H1 (cell line): ENCODE measurements around the gene C17orf50. TPM values are rescaled to one million over a fixed set of nuclear protein-coding genes. Genes with fewer than 3 reads are reported as not detected.

Experiments used
- CTCF ChIA-PET: fragments of 300-600 bp; sonication (Branson Sonifier 250); formaldehyde crosslinking; loops from one replicate; lab custom pipeline; 2021; ENCODE audit not compliant: partially characterized antibody; lab: Charles Lee
- POLR2A ChIA-PET: fragments of 300-600 bp; sonication (Branson Sonifier 250); formaldehyde crosslinking; loops from one replicate; lab custom pipeline; 2021; ENCODE audit warnings: inconsistent platforms; ENCODE audit not compliant: partially characterized antibody; lab: Charles Lee
- DNase-seq, 2 experiments: peaks; one replicate each; pipeline versions ENCODE4 v3.0.0 to v3.0.0-alpha.2; 2010 to 2022; ENCODE audit warnings: low spot score in 2 of 2, low read depth in 1 of 2, mixed read lengths in 1 of 2
- FAIRE-seq: peaks from 2 replicates; lab custom pipeline; 2011; peaks lifted over from hg19 to GRCh38; lab: Jason Lieb, UNC
- H2AFZ ChIP-seq: 2 replicates; pipeline ENCODE4 v1.8.1; 2012; ENCODE audit warnings: low read length, inconsistent platforms
- H2AK5ac ChIP-seq: 2 replicates; pipeline ENCODE4 v1.6.1; 2013; ENCODE audit warnings: low read depth, low read length
- H2BK120ac ChIP-seq: replicated peaks from 2 replicates; pipeline ENCODE3; 2013; ENCODE audit warnings: low read depth, low read length, inconsistent platforms
- H2BK12ac ChIP-seq: 2 replicates; pipeline ENCODE4 v1.6.1; 2013; ENCODE audit warnings: low read depth, low read length
- H2BK15ac ChIP-seq: 2 replicates; pipeline ENCODE4 v1.6.1; 2013; ENCODE audit warnings: low read length
- H2BK20ac ChIP-seq: 2 replicates; pipeline ENCODE4 v1.6.1; 2013; ENCODE audit warnings: low read length
- H2BK5ac ChIP-seq: 2 replicates; pipeline ENCODE4 v1.6.1; 2013; ENCODE audit warnings: low read depth, low read length
- H3K14ac ChIP-seq: 2 replicates; pipeline ENCODE4 v1.6.1; 2013; ENCODE audit warnings: inconsistent platforms; ENCODE audit not compliant: insufficient read length
- H3K18ac ChIP-seq: 2 replicates; pipeline ENCODE4 v1.6.1; 2013; ENCODE audit warnings: low read length; ENCODE audit errors: extremely low read depth
- H3K23ac ChIP-seq: 2 replicates; pipeline ENCODE4 v1.6.1; 2013; ENCODE audit warnings: inconsistent platforms; ENCODE audit not compliant: insufficient read length
- H3K23me2 ChIP-seq: 2 replicates; pipeline ENCODE4 v1.6.1; 2013; ENCODE audit warnings: low read depth, low read length
- H3K27ac ChIP-seq: 2 replicates; pipeline ENCODE4 v1.6.1; 2011; ENCODE audit warnings: low read depth, low read length, inconsistent platforms
- H3K27me3 ChIP-seq, 4 experiments: replicated peaks in 1 of 4; 1 replicate in 1 of 4; 2 replicates in 3 of 4; pipeline versions ENCODE4 v1.6.1 to v1.8.1; 2011 to 2013; ENCODE audit warnings: low read length in 3 of 4, mild to moderate bottlenecking in 3 of 4, inconsistent platforms in 2 of 4, mixed read lengths in 2 of 4, moderate library complexity in 1 of 4; ENCODE audit not compliant: control insufficient read depth in 3 of 4, insufficient read depth in 3 of 4; ENCODE audit errors: extremely low read depth in 1 of 4
- H3K36me3 ChIP-seq, 4 experiments: 2 replicates each; pipeline versions ENCODE4 v1.6.1 to v1.8.1; 2011 to 2013; ENCODE audit warnings: mild to moderate bottlenecking in 4 of 4, low read length in 3 of 4, moderate library complexity in 2 of 4, control low read depth in 1 of 4, inconsistent platforms in 1 of 4; ENCODE audit not compliant: insufficient read depth in 4 of 4, control insufficient read depth in 2 of 4
- H3K4ac ChIP-seq: replicated peaks from 2 replicates; pipeline ENCODE3; 2013; ENCODE audit warnings: low read length, low read depth, mixed read lengths, inconsistent platforms; ENCODE audit not compliant: insufficient read length
- H3K4me1 ChIP-seq, 4 experiments: replicated peaks in 1 of 4; 1 replicate in 1 of 4; 2 replicates in 3 of 4; pipeline versions ENCODE4 v1.6.1 to v1.8.1; 2011 to 2013; ENCODE audit warnings: low read length in 3 of 4, inconsistent platforms in 2 of 4, mixed read lengths in 1 of 4; ENCODE audit not compliant: insufficient read depth in 4 of 4, control insufficient read depth in 3 of 4
- H3K4me2 ChIP-seq, 2 experiments: 2 replicates each; pipeline versions ENCODE4 v1.6.1 to v1.8.1; 2011 to 2013; ENCODE audit warnings: low read depth in 2 of 2, low read length in 2 of 2, control low read depth in 1 of 2, inconsistent platforms in 1 of 2, mild to moderate bottlenecking in 1 of 2; ENCODE audit not compliant: insufficient read depth in 1 of 2
- H3K4me3 ChIP-seq, 4 experiments: fragments of 200-600, 300-600 bp in 1 of 4; sonication (generic), shearing (Covaris generic), sonication (Bioruptor Twin) in 1 of 4; 2 replicates each; pipeline versions ENCODE4 v1.5.1 to v1.8.1; 2011 to 2016; ENCODE audit warnings: low read length in 4 of 4, low read depth in 3 of 4, control low read depth in 2 of 4, inconsistent platforms in 2 of 4, mild to moderate bottlenecking in 2 of 4, mixed read lengths in 1 of 4, moderate library complexity in 1 of 4; ENCODE audit not compliant: insufficient read depth in 2 of 4; ENCODE audit errors: extremely low read depth in 1 of 4
- H3K56ac ChIP-seq: replicated peaks from 2 replicates; pipeline ENCODE3; 2013; ENCODE audit warnings: low read depth, mild to moderate bottlenecking, mixed read lengths, low read length, inconsistent platforms; ENCODE audit not compliant: insufficient read length
- H3K79me1 ChIP-seq: 2 replicates; pipeline ENCODE4 v1.6.1; 2013; ENCODE audit warnings: low read depth, low read length, control low read depth
- H3K79me2 ChIP-seq, 2 experiments: 2 replicates each; pipeline versions ENCODE4 v1.6.1 to v1.8.1; 2012 to 2013; ENCODE audit warnings: low read length in 2 of 2, mild to moderate bottlenecking in 2 of 2, inconsistent platforms in 1 of 2; ENCODE audit not compliant: insufficient read depth in 2 of 2, control insufficient read depth in 1 of 2
- H3K9ac ChIP-seq, 4 experiments: replicated peaks in 1 of 4; 1 replicate in 1 of 4; 2 replicates in 3 of 4; pipeline versions ENCODE4 v1.6.1 to v1.8.1; 2011 to 2013; ENCODE audit warnings: low read depth in 3 of 4, low read length in 3 of 4, control low read depth in 2 of 4, mild to moderate bottlenecking in 2 of 4, moderate library complexity in 2 of 4, inconsistent platforms in 1 of 4; ENCODE audit errors: extremely low read depth in 1 of 4
- H3K9me3 ChIP-seq, 2 experiments: 2 replicates each; pipeline versions ENCODE4 v1.6.1 to v1.8.1; 2012 to 2013; ENCODE audit warnings: mild to moderate bottlenecking in 2 of 2, moderate library complexity in 2 of 2, control low read depth in 1 of 2, inconsistent platforms in 1 of 2, low read depth in 1 of 2, low read length in 1 of 2, mixed read lengths in 1 of 2; ENCODE audit not compliant: insufficient read depth in 2 of 2
- H4K20me1 ChIP-seq, 2 experiments: replicated peaks in 1 of 2; 2 replicates each; pipeline versions ENCODE3 to v1.8.1; 2011 to 2013; ENCODE audit warnings: inconsistent platforms in 2 of 2, low read length in 2 of 2, mild to moderate bottlenecking in 1 of 2; ENCODE audit not compliant: insufficient read depth in 2 of 2, control insufficient read depth in 1 of 2
- H4K5ac ChIP-seq: 2 replicates; pipeline ENCODE4 v1.6.1; 2013; ENCODE audit warnings: low read length, low read depth, mixed read lengths, inconsistent platforms; ENCODE audit not compliant: insufficient read length
- H4K8ac ChIP-seq: 2 replicates; pipeline ENCODE4 v1.8.0; 2013; ENCODE audit warnings: mild to moderate bottlenecking, moderate library complexity, low read length, inconsistent platforms; ENCODE audit not compliant: insufficient read depth; ENCODE audit errors: extremely low read depth
- H4K91ac ChIP-seq: replicated peaks from 2 replicates; pipeline ENCODE3; 2013; ENCODE audit warnings: low read length, mixed read lengths, inconsistent platforms; ENCODE audit not compliant: insufficient read length
- BACH1 ChIP-seq: IDR thresholded peaks from 2 replicates; pipeline ENCODE4 v1.6.1; 2012; ENCODE audit warnings: low read length, improper control_type of control experiment
- CHD1 ChIP-seq: IDR thresholded peaks from 2 replicates; pipeline ENCODE4 v1.6.1; 2012; ENCODE audit warnings: low read depth, low read length, improper control_type of control experiment
- KDM1A ChIP-seq: fragments of 200-600, 300-600 bp; sonication (generic); IDR thresholded peaks from 2 replicates; pipeline ENCODE4 v1.7.1; 2016; ENCODE audit warnings: mild to moderate bottlenecking, low read length, borderline replicate concordance
- ZNF274 ChIP-seq: IDR thresholded peaks from 2 replicates; pipeline ENCODE4 v1.7.0; 2012; ENCODE audit warnings: low read length, borderline replicate concordance; ENCODE audit errors: extremely low read depth
- WGBS, 2 experiments: shearing (Covaris generic) in 1 of 2; methylation state at CpG; one replicate each; pipeline versions ENCODE4 v1.1.6 to v1.1.7; 2013 to 2015; ENCODE audit warnings: low lambda C conversion rate in 2 of 2, mixed read lengths in 2 of 2, inconsistent platforms in 1 of 2, low coverage in 1 of 2, missing lambda C conversion rate in 1 of 2; ENCODE audit not compliant: insufficient replicate concordance in 2 of 2, insufficient coverage in 1 of 2, insufficient read length in 1 of 2; ENCODE audit errors: extremely low coverage in 1 of 2, missing lambda C conversion rate in 1 of 2; 5-methylcytosine and 5-hydroxymethylcytosine counted together
- polyA plus RNA-seq, 7 experiments: library from polyadenylated mRNA; depleted of rRNA in 3 of 7; stranded (reverse) in 5 of 7; unstranded in 2 of 7; fragments of >200 nt in 5 of 7; fragments of 200-250 nt in 2 of 7; gene quantifications; 1 replicate in 5 of 7; 2 replicates in 1 of 7; 4 replicates in 1 of 7; pipeline versions ENCODE4 v1.2.1 to v1.2.3, GENCODE V29; 2011 to 2013; ENCODE audit warnings: missing spikeins in 2 of 7, mixed read lengths in 2 of 7
- total RNA-seq: library from RNA; stranded (reverse); fragmentation: NEBNext Ultra II Directional; extraction: Animal tissue kit (Norgen Biotek cat#: 25700); gene quantifications from 2 replicates; pipeline ENCODE4 v1.2.1, GENCODE V29; 2021

Gene C17orf50
- total and polyA plus RNA-seq, 2 of the 8 experiments (the other 6 are each of a cell fraction or from before 2014, with no cell fraction given): 0.12 TPM; not detected in 1

DNA sequence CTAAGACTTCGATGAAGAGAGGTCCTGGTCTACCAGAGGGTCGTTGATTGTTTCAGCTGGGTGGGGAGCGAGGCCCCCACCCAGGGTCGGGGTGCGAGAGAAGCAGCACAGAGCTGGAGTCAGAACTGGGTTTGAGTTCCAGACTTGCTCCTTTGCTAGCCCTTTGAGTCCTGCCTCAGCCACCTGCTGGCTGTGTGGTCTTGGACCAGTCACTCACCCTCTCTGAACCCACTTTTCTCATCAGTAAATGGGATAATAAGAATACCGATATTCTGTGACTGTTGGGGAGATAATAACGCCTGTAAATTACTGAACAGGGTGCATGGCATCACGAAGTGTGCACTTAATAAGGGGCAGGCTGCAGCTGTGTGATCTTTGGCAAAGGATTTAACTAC is 35.2 kb downstream of the C17orf50 start:
- Histone ChIP-seq H2AFZ (peak overlapping the region; percentile 12; the same call in 1 of the 2 replicates), H3K9me3 (no peaks in the 10 kb centered on the region), H2BK15ac (no peak overlapping the region), H2BK20ac (no peak overlapping the region), H3K4me2 (peak overlapping the region; percentile 59 to 99), H3K18ac (no peak overlapping the region; the same call in 1 of the 2 replicates), H3K27ac (no peak overlapping the region), H3K4me1 (peaks cover 0 to 10% (median 5%) of the 10 kb centered on the region in 4 experiments; a peak in 5 of 7 replicates), H4K8ac (peak overlapping the region; percentile 9; the same call in 1 of the 2 replicates), H3K27me3 (peaks cover 23 to 54% (median 43%) of the 10 kb centered on the region in 4 experiments), H3K4me3 (peak overlapping the region; percentile 27 to 66 (median 60); a peak in 7 of 8 replicates), H3K79me1 (no peaks in the 10 kb centered on the region), H2BK120ac (no peak overlapping the region), H4K20me1 (peaks cover 2% of the 10 kb centered on the region in 2 experiments), H3K56ac (no peak overlapping the region), H3K36me3 (no peaks in the 10 kb centered on the region), H4K5ac (no peak overlapping the region), H2BK5ac (no peak overlapping the region), H2AK5ac (no peak overlapping the region), H3K23me2 (peaks cover 11% of the 10 kb centered on the region; the same call in 1 of the 2 replicates), H3K23ac (no peak overlapping the region), H2BK12ac (no peak overlapping the region), H3K79me2 (no peaks in the 10 kb centered on the region), H3K9ac (peak overlapping the region in 1 of 4 experiments; percentile 60; a peak in 3 of 7 replicates), H3K4ac (no peak overlapping the region), H3K14ac (no peak overlapping the region), H4K91ac (no peak overlapping the region)
- ChIA-PET POLR2A (interaction anchor here (0.6 to 7.5 kb wide), 2 partner anchors 14 to 126 kb away, joined by 3 to 50 read pairs; partner anchors contain the start of gene TAF15), CTCF (interaction anchor here (0.7 to 11.7 kb wide), 5 partner anchors 9 to 36 kb away, joined by 3 to 179 read pairs (median 4); partner anchors contain the start of genes C17orf50 and TAF15)
- 44% methylated on average over 8 of the region's 8 CpGs; no CpG with 5 or more reads in 1 of the 2 experiments for WGBS, 2 experiments
- TF ChIP-seq BACH1 (no peak), ZNF274 (no peak), KDM1A (peak; percentile 93), CHD1 (no peak)
- FAIRE-seq: no peak
- no peak for DNase-seq
